A673 (cell line): Measurements from ENCODE around the gene STON1. TPM values are rescaled to one million over a fixed set of nuclear protein-coding genes. Genes with fewer than 3 reads are reported as not detected.

ENCODE experiments used
- BruUV-seq: library from RNA; stranded (reverse); fragments of 400-500 nt; replicated peaks from 2 replicates; lab custom pipeline; 2021; lab: Mats Ljungman, UMichigan
- CTCF ChIA-PET: fragments of 300-600 bp; sonication (Branson Sonifier 250); formaldehyde crosslinking; loops from one replicate; lab custom pipeline; 2022; ENCODE audit warnings: antibody characterized with exemption; lab: Charles Lee
- POLR2A ChIA-PET: fragments of 300-600 bp; sonication (Branson Sonifier 250); formaldehyde crosslinking; loops from one replicate; lab custom pipeline; 2022; ENCODE audit warnings: antibody characterized with exemption; ENCODE audit not compliant: low non-redundant PET; lab: Charles Lee
- DNase-seq: peaks from one replicate; pipeline ENCODE4 v3.0.0-alpha.2; 2015; ENCODE audit warnings: low spot score
- H3K27ac ChIP-seq: fragments of 200-600 bp; sonication (generic); 2 replicates; pipeline ENCODE4 v1.5.1; 2016; ENCODE audit warnings: mixed run types, low read depth, mild to moderate bottlenecking, mixed read lengths, antibody characterized with exemption, low read length; ENCODE audit not compliant: poor library complexity, severe bottlenecking
- H3K27me3 ChIP-seq: fragments of 200-600 bp; sonication (generic); replicated peaks from 2 replicates; pipeline ENCODE4 v1.6.1; 2017; ENCODE audit warnings: mixed run types, low read depth, mild to moderate bottlenecking, mixed read lengths, antibody characterized with exemption, low read length; ENCODE audit not compliant: insufficient read depth, poor library complexity
- H3K36me3 ChIP-seq: fragments of 200-600 bp; sonication (generic); 2 replicates; pipeline ENCODE4 v1.6.1; 2016; ENCODE audit warnings: mixed run types, mild to moderate bottlenecking, mixed read lengths, antibody characterized with exemption, low read length; ENCODE audit not compliant: insufficient read depth, poor library complexity, severe bottlenecking
- H3K4me1 ChIP-seq: fragments of 200-600 bp; sonication (generic); 2 replicates; pipeline ENCODE4 v1.6.1; 2017; ENCODE audit warnings: mixed run types, mild to moderate bottlenecking, mixed read lengths, antibody characterized with exemption, low read length; ENCODE audit not compliant: insufficient read depth, poor library complexity, severe bottlenecking
- H3K4me3 ChIP-seq: fragments of 200-600 bp; sonication (generic); 2 replicates; pipeline ENCODE4 v1.5.1; 2016; ENCODE audit warnings: low read depth, mixed run types, mild to moderate bottlenecking, mixed read lengths, low read length; ENCODE audit not compliant: poor library complexity, severe bottlenecking
- H3K9me3 ChIP-seq: fragments of 200-600 bp; sonication (generic); 2 replicates; pipeline ENCODE4 v1.6.1; 2016; ENCODE audit warnings: mixed run types, low read depth, mild to moderate bottlenecking, mixed read lengths, antibody characterized with exemption, low read length; ENCODE audit not compliant: poor library complexity, severe bottlenecking
- CTCF ChIP-seq: fragments of 300-800, 200-600 bp; sonication (generic); conservative IDR thresholded peaks from 2 replicates; pipeline ENCODE4 v1.5.1; 2017; ENCODE audit warnings: low read depth, mild to moderate bottlenecking, antibody characterized with exemption, low read length, moderate library complexity, mixed read lengths
- EZH2 ChIP-seq: fragments of 200-600 bp; sonication (generic); IDR thresholded peaks from 2 replicates; pipeline ENCODE4 v1.6.1; 2017; ENCODE audit warnings: borderline replicate concordance, low read depth, mild to moderate bottlenecking, mixed read lengths, antibody characterized with exemption, low read length; ENCODE audit not compliant: poor library complexity, severe bottlenecking
- intact Hi-C: fragments of 100-400 bp; cut with micrococcal nuclease; formaldehyde crosslinking; loops from one replicate; pipeline ENCODE4 v1.10.0; 2022; ENCODE audit not compliant: unreplicated experiment
- total RNA-seq: library from RNA; stranded (reverse); gene quantifications from 2 replicates; pipeline ENCODE4 v1.2.3, GENCODE V29; 2021

Gene STON1
- total RNA-seq, 1 experiment from 2014 or later = 1.1 TPM

DNA sequence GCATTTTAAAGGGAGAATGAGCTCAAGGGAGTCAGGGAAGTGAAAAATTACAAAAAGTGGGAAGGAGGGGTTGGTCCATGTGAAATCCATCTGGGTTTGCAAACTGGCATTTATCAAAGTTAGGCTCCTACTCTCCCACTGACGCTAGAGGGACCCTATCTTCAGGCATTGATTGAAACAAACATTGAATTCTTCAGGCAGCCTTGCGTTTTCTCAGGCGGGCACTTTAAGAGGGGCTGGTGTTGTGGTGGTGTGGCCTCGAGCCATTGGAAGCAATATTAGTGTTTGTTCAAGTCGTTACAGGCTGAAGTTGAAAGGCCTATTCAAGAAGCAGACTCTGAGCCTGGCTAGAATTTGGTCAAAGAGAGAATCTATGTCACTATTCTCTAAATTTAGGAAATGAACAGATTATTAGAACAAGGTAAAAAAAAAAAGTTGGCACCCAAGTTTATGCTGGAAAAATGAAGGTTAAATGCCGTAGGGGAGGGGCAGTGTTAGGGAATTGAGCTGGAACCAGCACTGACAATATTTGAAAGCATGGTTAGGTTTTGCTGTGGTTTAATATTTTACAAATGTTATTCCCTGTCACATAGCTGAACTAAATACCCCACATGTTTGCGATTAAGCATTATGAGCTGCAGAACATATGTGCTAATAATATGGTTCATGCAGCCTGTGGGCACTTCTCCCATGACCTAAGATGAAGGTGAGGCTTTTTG, 36.8 kb downstream of the STON1 start:
- BruUV-seq = no TSS peak
- POLR2A ChIA-PET = no interaction called here
- peak; percentile 57 for DNase-seq
- CTCF ChIA-PET = no interaction called here
- intact Hi-C loops = no loop called here
- TF ChIP-seq CTCF (peak; percentile 56), EZH2 (no peak)
- H3K27me3 ChIP-seq = no peaks in the 10 kb centered on the region
- no peaks in the 10 kb centered on the region for H3K36me3 ChIP-seq
- H3K4me3 ChIP-seq = no peak overlapping the region
- no peaks in the 10 kb centered on the region for H3K9me3 ChIP-seq
- H3K27ac ChIP-seq = no peak overlapping the region
- no peaks in the 10 kb centered on the region for H3K4me1 ChIP-seq

GRCh38 chr2:48567671-48568070, 37.7 kb downstream of the STON1 start:
- Histone ChIP-seq H3K27ac (no peak overlapping the region), H3K27me3 (no peaks in the 10 kb centered on the region), H3K36me3 (no peaks in the 10 kb centered on the region), H3K4me3 (no peak overlapping the region), H3K4me1 (no peaks in the 10 kb centered on the region), H3K9me3 (no peaks in the 10 kb centered on the region)
- no TSS peak for BruUV-seq
- POLR2A ChIA-PET = no interaction called here
- intact Hi-C loops = no loop called here
- CTCF ChIA-PET = no interaction called here
- TF ChIP-seq EZH2 = no peak
- no peak for TF ChIP-seq CTCF
- no peak for DNase-seq

- H3K4me3 ChIP-seq = no peak overlapping the region
- no peak for DNase-seq
- no peaks in the 10 kb centered on the region for H3K36me3 ChIP-seq
- TF ChIP-seq EZH2 (no peak), CTCF (no peak)
- no TSS peak for BruUV-seq
- no peaks in the 10 kb centered on the region for H3K4me1 ChIP-seq
- CTCF ChIA-PET = no interaction called here
- no peak overlapping the region for H3K27ac ChIP-seq
- intact Hi-C loops = no loop called here
- POLR2A ChIA-PET = no interaction called here
- H3K27me3 ChIP-seq = no peaks in the 10 kb centered on the region
- no peaks in the 10 kb centered on the region for H3K9me3 ChIP-seq
These were observed 38.6 kb downstream of the STON1 start for GRCh38 chr2:48568547-48568946.
